ENCODE results near the gene NGFR.

Gene NGFR

GRCh38 chr17:49494986-49495841, at the start of gene NGFR:
NGFR (plus strand) TSS chr17:49495293; CDS start chr17:49495418, 125 bp downstream.
- peak; percentile 66 to 68 for DNase-seq

GRCh38 chr17:49445591-49445990, 49.5 kb upstream of the NGFR start:
- DNase-seq: no peak

GRCh38 chr17:49447628-49448302, 47.3 kb upstream of the NGFR start:
- no peak for DNase-seq

- DNase-seq: no peak
Measured at GRCh38 chr17:49450181-49450580, 44.9 kb upstream of the NGFR start.

GRCh38 chr17:49450735-49451134, 44.4 kb upstream of the NGFR start:
- DNase-seq: no peak

- peak in 1 of 2 donors; percentile 5 for DNase-seq
Measured at GRCh38 chr17:49452201-49452600, 42.9 kb upstream of the NGFR start.

- DNase-seq: no peak
Measured at GRCh38 chr17:49452661-49453060, 42.4 kb upstream of the NGFR start.

GRCh38 chr17:49454050-49454449, 41.0 kb upstream of the NGFR start:
- no peak for DNase-seq

GRCh38 chr17:49455272-49455861, 39.7 kb upstream of the NGFR start:
- no peak for DNase-seq

GRCh38 chr17:49456183-49456965, 38.7 kb upstream of the NGFR start:
- DNase-seq: no peak

- DNase-seq: no peak
Measured at GRCh38 chr17:49457564-49458535, 37.2 kb upstream of the NGFR start.

GRCh38 chr17:49459401-49459984, 35.6 kb upstream of the NGFR start:
- DNase-seq: no peak

GRCh38 chr17:49460401-49460800, 34.7 kb upstream of the NGFR start:
- no peak for DNase-seq

- no peak for DNase-seq
Measured at GRCh38 chr17:49461580-49461979, 33.5 kb upstream of the NGFR start.

GRCh38 chr17:49464049-49464448, 31.0 kb upstream of the NGFR start:
- no peak for DNase-seq

GRCh38 chr17:49465331-49465903, 29.7 kb upstream of the NGFR start:
- no peak for DNase-seq

- no peak for DNase-seq
Measured at GRCh38 chr17:49466436-49466835, 28.7 kb upstream of the NGFR start.

GRCh38 chr17:49467175-49467574, 27.9 kb upstream of the NGFR start:
- no peak for DNase-seq

GRCh38 chr17:49468811-49469385, 26.2 kb upstream of the NGFR start:
- DNase-seq: no peak
